GM21447 (cell line): Measurements from ENCODE around the gene SETD4.

ENCODE experiments used
- ATAC-seq: cut with Tn5 transposase; IDR thresholded peaks from one replicate; pipeline ENCODE4 v1.9.1; 2021; ENCODE audit not compliant: unreplicated experiment

SETD4 gene

GRCh38 chr21:36015045-36015444 lies 45.3 kb downstream of the SETD4 start:
- no peak for ATAC-seq

GRCh38 chr21:36010801-36011200 lies 49.5 kb downstream of the SETD4 start:
- ATAC-seq = no peak

- no peak for ATAC-seq
These were observed 51.8 kb downstream of the SETD4 start for GRCh38 chr21:36008505-36008904.

- ATAC-seq = no peak
These were observed 54.4 kb downstream of the SETD4 start for GRCh38 chr21:36005879-36006400.

GRCh38 chr21:36005018-36005417 lies 55.3 kb downstream of the SETD4 start:
- no peak for ATAC-seq

- ATAC-seq = no peak
These were observed 55.9 kb downstream of the SETD4 start for GRCh38 chr21:36004441-36004840.

GRCh38 chr21:36003776-36004175 lies 56.5 kb downstream of the SETD4 start:
- no peak for ATAC-seq

GRCh38 chr21:35996217-35996616 lies 64.1 kb downstream of the SETD4 start:
- ATAC-seq = no peak

GRCh38 chr21:35995522-35996088 lies 64.7 kb downstream of the SETD4 start:
- ATAC-seq = no peak

- no peak for ATAC-seq
These were observed 65.7 kb downstream of the SETD4 start for GRCh38 chr21:35994613-35995012.

GRCh38 chr21:35993875-35994490 lies 66.3 kb downstream of the SETD4 start:
- ATAC-seq = no peak

GRCh38 chr21:35991131-35991530 lies 69.2 kb downstream of the SETD4 start:
- ATAC-seq = no peak

GRCh38 chr21:35990609-35991008 lies 69.7 kb downstream of the SETD4 start:
- ATAC-seq = no peak

GRCh38 chr21:35989138-35989735 lies 71.1 kb downstream of the SETD4 start:
- no peak for ATAC-seq

GRCh38 chr21:35988416-35989137 lies 71.7 kb downstream of the SETD4 start:
- ATAC-seq = no peak

GRCh38 chr21:35987475-35987874 lies 72.9 kb downstream of the SETD4 start:
- no peak for ATAC-seq

GRCh38 chr21:35984654-35985361 lies 75.5 kb downstream of the SETD4 start:
- ATAC-seq = no peak
